Femur (tissue), 1 donor: ENCODE data around the gene ZSCAN12.
"Not testable (repeated sequence)": the region's sequence is repeated elsewhere in the genome, so short reads cannot be mapped to it uniquely, and the experiment has no call there.

Experiments used
- DNase-seq: peaks from one replicate; pipeline ENCODE4 v3.0.0-alpha.2; 2017

Gene ZSCAN12

GRCh38 chr6:28393912-28394662, 5.5 kb downstream of the ZSCAN12 start:
- no peak for DNase-seq

- DNase-seq, result no peak
Measured at GRCh38 chr6:28390688-28391087, 8.9 kb downstream of the ZSCAN12 start.

GRCh38 chr6:28384143-28384533, 15.4 kb downstream of the ZSCAN12 start:
- no peak for DNase-seq

- peak; percentile 86 for DNase-seq
Measured at GRCh38 chr6:28383235-28384142, 16.1 kb downstream of the ZSCAN12 start.

- DNase-seq, result no peak
Measured at GRCh38 chr6:28380381-28380780, 19.2 kb downstream of the ZSCAN12 start.

- DNase-seq, result no peak
Measured at GRCh38 chr6:28378644-28379043, 20.9 kb downstream of the ZSCAN12 start.

GRCh38 chr6:28377879-28378278, 21.7 kb downstream of the ZSCAN12 start:
- no peak for DNase-seq

GRCh38 chr6:28373925-28374324, 25.6 kb downstream of the ZSCAN12 start:
- no peak for DNase-seq

- DNase-seq, result no peak
Measured at GRCh38 chr6:28371706-28372451, 27.7 kb downstream of the ZSCAN12 start.

GRCh38 chr6:28371280-28371679, 28.3 kb downstream of the ZSCAN12 start:
- no peak for DNase-seq

- DNase-seq, result no peak
Measured at GRCh38 chr6:28370440-28370839, 29.1 kb downstream of the ZSCAN12 start.

GRCh38 chr6:28369463-28369862, 30.1 kb downstream of the ZSCAN12 start:
- no peak for DNase-seq

- DNase-seq, result no peak
Measured at GRCh38 chr6:28368522-28368921, 31.0 kb downstream of the ZSCAN12 start.

- not testable (repeated sequence) for DNase-seq
Measured at GRCh38 chr6:28365590-28365989, 34.0 kb downstream of the ZSCAN12 start.

- no peak for DNase-seq
Measured at GRCh38 chr6:28360961-28361360, 38.6 kb downstream of the ZSCAN12 start.

GRCh38 chr6:28359562-28359961, 40.0 kb downstream of the ZSCAN12 start:
- DNase-seq, result not testable (repeated sequence)

GRCh38 chr6:28357036-28357435, 42.5 kb downstream of the ZSCAN12 start:
- DNase-seq, result no peak

GRCh38 chr6:28356666-28357020, 42.9 kb downstream of the ZSCAN12 start:
- DNase-seq, result no peak

- peak; percentile 84 for DNase-seq
Measured at GRCh38 chr6:28355743-28356665, 43.5 kb downstream of the ZSCAN12 start.

- no peak for DNase-seq
Measured at GRCh38 chr6:28354688-28355554, 44.6 kb downstream of the ZSCAN12 start.
